Activated CD8-positive, alpha-beta memory T cell treated with anti-CD3 and anti-CD28 coated beads, Interleukin-2, amount 10 ng/mL, durations not matched to agents 7 days and 5 days (primary cell): ENCODE measurements around the gene WDFY3. TPM values are rescaled to one million over a fixed set of nuclear protein-coding genes. Genes with fewer than 3 reads are reported as not detected.
A peak's percentile ranks its signal among the peaks of the same experiment; 100 is the strongest.

Experiments used
- ATAC-seq: fragments of 150-1000 bp; cut with Tn5 transposase; one replicate; pipeline ENCODE4 v1.10.0; 2021; ENCODE audit warnings: moderate library complexity
- CTCF ChIA-PET: fragments of 350-600 bp; sonication (Branson Sonifier 250); formaldehyde crosslinking; loops from one replicate; lab custom pipeline; 2021; ENCODE audit warnings: antibody characterized with exemption; lab: Charles Lee
- DNase-seq: peaks from one replicate; pipeline ENCODE4 v3.0.0-alpha.2; 2020
- H3K27ac Mint-ChIP-seq: one replicate; pipeline ENCODE4 v1.8.0; 2021; ENCODE audit warnings: mild to moderate bottlenecking, mixed read lengths
- H3K27me3 Mint-ChIP-seq: one replicate; pipeline ENCODE4 v1.8.0; 2021; ENCODE audit warnings: mixed read lengths
- H3K36me3 Mint-ChIP-seq: one replicate; pipeline ENCODE4 v1.8.0; 2021; ENCODE audit warnings: mild to moderate bottlenecking, mixed read lengths
- H3K4me1 Mint-ChIP-seq: one replicate; pipeline ENCODE4 v1.8.0; 2021; ENCODE audit warnings: mixed read lengths
- H3K4me3 Mint-ChIP-seq: one replicate; pipeline ENCODE4 v1.8.0; 2021; ENCODE audit warnings: mild to moderate bottlenecking, moderate library complexity, mixed read lengths
- H3K9me3 Mint-ChIP-seq: one replicate; pipeline ENCODE4 v1.8.0; 2022; ENCODE audit warnings: low read depth, mixed read lengths
- total RNA-seq, 2 experiments: library from RNA; stranded (reverse); gene quantifications; one replicate each; pipeline ENCODE4 v1.2.3, GENCODE V29; 2021

The WDFY3 gene
- total RNA-seq, 2 experiments from 2014 or later, result 0.09 to 0.66 TPM

- CTCF ChIA-PET, result no interaction called here
- Mint-ChIP-seq H3K36me3 (no peaks in the 10 kb centered on the region), H3K4me3 (no peak overlapping the region), H3K4me1 (peaks cover 7% of the 10 kb centered on the region), H3K27me3 (no peaks in the 10 kb centered on the region), H3K27ac (peak overlapping the region; percentile 17), H3K9me3 (no peaks in the 10 kb centered on the region)
- no peak for ATAC-seq
- no peak for DNase-seq
Observed at GRCh38 chr4:84767168-84767567, 199.3 kb downstream of the WDFY3 start.

DNA sequence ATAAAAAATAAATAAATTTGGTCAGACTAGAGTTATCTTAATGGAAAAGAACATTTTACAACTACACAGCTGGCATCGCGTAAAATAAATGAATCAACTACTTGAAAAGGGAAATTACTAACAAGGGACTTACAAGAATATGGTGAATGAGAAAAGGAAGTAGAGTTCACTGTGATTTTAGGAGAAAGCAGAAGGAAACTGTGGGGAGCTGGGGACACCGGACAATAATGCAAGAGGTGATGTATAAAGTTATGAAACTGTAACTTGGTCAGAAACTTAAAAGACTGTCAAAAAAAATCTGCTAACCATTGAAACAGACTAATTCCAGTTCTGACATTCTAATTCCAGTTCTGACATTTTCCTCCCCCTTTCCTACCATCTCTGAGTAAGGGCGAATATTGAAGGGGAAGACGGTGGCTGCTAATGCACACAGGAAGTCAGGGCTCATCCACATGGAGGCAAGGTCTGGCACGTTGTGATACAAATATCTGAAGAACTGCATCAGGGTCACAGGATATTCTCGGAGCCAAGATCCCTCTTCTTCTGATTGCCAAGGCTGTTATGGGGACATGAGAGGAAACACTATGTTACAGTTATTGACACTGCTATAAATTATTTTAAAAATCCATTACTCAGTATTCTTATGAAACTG is 213.0 kb downstream of the WDFY3 start:
- Mint-ChIP-seq H3K4me1 (no peaks in the 10 kb centered on the region), H3K4me3 (no peak overlapping the region), H3K27ac (no peak overlapping the region), H3K27me3 (no peaks in the 10 kb centered on the region), H3K36me3 (no peaks in the 10 kb centered on the region), H3K9me3 (no peaks in the 10 kb centered on the region)
- no peak for ATAC-seq
- no peak for DNase-seq
- CTCF ChIA-PET, result no interaction called here

DNA sequence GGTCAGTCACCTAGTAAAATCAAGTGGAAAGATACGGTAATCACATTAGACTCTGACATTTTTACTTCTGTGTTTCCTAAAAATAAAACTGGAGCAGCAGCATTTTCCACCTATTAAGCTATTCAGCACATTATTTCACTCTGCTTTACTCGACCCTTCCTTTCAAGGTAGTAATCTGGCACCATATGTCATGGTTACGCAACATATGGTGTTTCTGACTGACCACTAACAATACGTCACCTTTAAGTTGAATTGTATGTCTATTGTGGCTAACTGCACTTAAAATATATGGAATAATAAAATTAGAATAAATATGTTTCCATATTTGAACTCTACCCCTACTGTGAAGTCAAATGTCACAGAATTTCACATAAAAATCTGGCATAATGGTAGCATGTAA is 214.8 kb downstream of the WDFY3 start:
- Mint-ChIP-seq H3K4me3 (no peak overlapping the region), H3K9me3 (no peaks in the 10 kb centered on the region), H3K27me3 (no peaks in the 10 kb centered on the region), H3K36me3 (no peaks in the 10 kb centered on the region), H3K27ac (no peak overlapping the region), H3K4me1 (no peaks in the 10 kb centered on the region)
- ATAC-seq (no peak), DNase-seq (no peak)
- CTCF ChIA-PET, result no interaction called here

DNA sequence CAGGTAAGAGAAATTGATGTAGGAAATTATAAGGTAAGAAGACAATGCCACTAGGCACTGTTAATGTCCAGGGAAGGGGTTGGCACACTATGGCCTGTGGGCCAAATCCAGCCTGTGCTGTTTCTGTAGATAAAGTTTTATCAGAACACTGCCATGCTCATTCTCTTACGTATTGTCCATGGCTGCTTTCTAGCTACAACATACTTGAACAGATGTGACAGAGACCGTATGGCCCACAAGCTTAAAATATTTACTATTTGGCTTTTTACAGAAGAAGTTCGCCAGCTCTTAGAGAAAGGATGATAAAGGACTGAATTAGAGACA is 215.6 kb downstream of the WDFY3 start:
- CTCF ChIA-PET, result interaction anchor here (2.2 to 2.6 kb wide), 2 partner anchors 14 to 220 kb away, joined by 13 to 16 read pairs; no protein-coding TSS in a partner anchor
- H3K9me3 Mint-ChIP-seq, result no peaks in the 10 kb centered on the region
- no peaks in the 10 kb centered on the region for H3K36me3 Mint-ChIP-seq
- H3K4me3 Mint-ChIP-seq, result no peak overlapping the region
- H3K27ac Mint-ChIP-seq, result no peak overlapping the region
- no peaks in the 10 kb centered on the region for H3K4me1 Mint-ChIP-seq
- ATAC-seq (no peak), DNase-seq (no peak)
- H3K27me3 Mint-ChIP-seq, result no peaks in the 10 kb centered on the region

DNA sequence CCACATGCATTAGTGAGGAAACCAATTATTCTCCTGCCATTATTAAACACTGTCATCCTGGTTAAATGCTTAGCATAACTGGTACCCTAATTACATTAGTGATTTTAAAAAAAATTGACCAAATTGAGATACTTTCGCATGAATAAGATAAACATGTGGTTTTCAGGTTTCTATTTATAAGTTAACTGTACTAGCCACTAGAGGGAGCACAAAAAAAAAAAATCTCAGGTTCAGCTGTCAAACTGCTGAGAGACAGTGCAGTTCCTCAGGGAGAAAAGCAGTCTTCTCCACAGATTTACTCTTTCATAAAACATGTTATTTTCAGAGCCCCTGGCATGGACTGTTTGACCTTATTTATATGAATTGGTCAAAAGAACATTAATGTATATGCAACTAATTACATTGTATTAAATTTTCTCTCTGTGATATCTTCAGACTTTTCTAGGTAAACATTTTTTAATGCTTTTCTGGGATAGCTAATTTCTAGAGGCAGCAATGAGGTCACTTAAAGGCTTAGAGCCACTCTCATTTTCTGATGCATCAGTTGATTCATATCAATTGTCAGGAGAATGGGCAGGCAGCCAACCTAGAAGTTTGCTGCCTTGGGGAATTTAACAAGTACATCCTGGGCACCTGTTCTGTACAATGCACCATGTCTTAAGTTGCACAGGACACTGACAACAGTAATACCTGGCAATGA is 216.1 kb downstream of the WDFY3 start:
- no peaks in the 10 kb centered on the region for H3K9me3 Mint-ChIP-seq
- H3K4me1 Mint-ChIP-seq, result no peaks in the 10 kb centered on the region
- H3K27ac Mint-ChIP-seq, result no peak overlapping the region
- no peaks in the 10 kb centered on the region for H3K36me3 Mint-ChIP-seq
- ATAC-seq (no peak), DNase-seq (no peak)
- H3K27me3 Mint-ChIP-seq, result no peaks in the 10 kb centered on the region
- CTCF ChIA-PET, result interaction anchor here (1.0 to 2.6 kb wide), 3 partner anchors 14 to 221 kb away, joined by 4 to 16 read pairs (median 13); no protein-coding TSS in a partner anchor
- no peak overlapping the region for H3K4me3 Mint-ChIP-seq

DNA sequence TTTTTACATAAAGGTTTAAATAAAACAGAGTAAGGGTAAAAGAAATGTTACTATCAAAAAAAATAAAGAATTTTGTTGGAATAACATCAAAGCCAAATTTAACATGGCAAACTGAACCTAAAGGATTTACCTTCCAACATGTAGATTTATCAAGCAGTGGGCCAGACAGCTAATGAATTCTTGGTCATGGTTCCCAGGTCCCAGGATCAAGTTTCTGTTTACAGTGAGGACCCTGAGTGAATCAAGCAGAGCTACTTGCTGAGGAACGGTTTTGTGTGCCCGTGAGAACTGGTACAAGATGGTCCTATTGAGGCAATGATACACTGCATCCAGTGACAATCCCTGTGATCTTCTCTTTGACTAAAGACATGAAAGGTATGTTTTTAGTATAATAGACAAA is 226.4 kb downstream of the WDFY3 start:
- no peak overlapping the region for H3K4me3 Mint-ChIP-seq
- H3K9me3 Mint-ChIP-seq, result no peaks in the 10 kb centered on the region
- H3K36me3 Mint-ChIP-seq, result no peaks in the 10 kb centered on the region
- no peak for DNase-seq
- peaks cover 9% of the 10 kb centered on the region for H3K27me3 Mint-ChIP-seq
- H3K4me1 Mint-ChIP-seq, result no peaks in the 10 kb centered on the region
- no peak overlapping the region for H3K27ac Mint-ChIP-seq
- CTCF ChIA-PET, result interaction anchor here (0.6 to 1.2 kb wide), 2 partner anchors 11 to 63 kb away, joined by 4 to 5 read pairs; no protein-coding TSS in a partner anchor
- no peak for ATAC-seq

- Mint-ChIP-seq H3K9me3 (no peaks in the 10 kb centered on the region), H3K4me3 (no peak overlapping the region), H3K27me3 (peaks cover 9% of the 10 kb centered on the region), H3K4me1 (no peaks in the 10 kb centered on the region), H3K36me3 (no peaks in the 10 kb centered on the region), H3K27ac (no peak overlapping the region)
- no peak for ATAC-seq
- DNase-seq, result no peak
- CTCF ChIA-PET, result interaction anchor here (1.2 to 4.9 kb wide), 2 partner anchors 12 to 26 kb away, joined by 3 to 16 read pairs; no protein-coding TSS in a partner anchor
Observed at GRCh38 chr4:84738622-84739021, 227.9 kb downstream of the WDFY3 start.

GRCh38 chr4:84737656-84738055 is 228.8 kb downstream of the WDFY3 start:
- Mint-ChIP-seq H3K9me3 (no peaks in the 10 kb centered on the region), H3K4me1 (no peaks in the 10 kb centered on the region), H3K4me3 (no peak overlapping the region), H3K36me3 (no peaks in the 10 kb centered on the region), H3K27me3 (peaks cover 6% of the 10 kb centered on the region), H3K27ac (no peak overlapping the region)
- DNase-seq, result no peak
- CTCF ChIA-PET, result interaction anchor here (1.2 to 4.9 kb wide), 2 partner anchors 13 to 27 kb away, joined by 3 to 16 read pairs; no protein-coding TSS in a partner anchor
- ATAC-seq, result no peak

- Mint-ChIP-seq H3K27me3 (peaks cover 3% of the 10 kb centered on the region), H3K4me3 (no peak overlapping the region), H3K4me1 (no peaks in the 10 kb centered on the region), H3K9me3 (no peaks in the 10 kb centered on the region), H3K36me3 (no peaks in the 10 kb centered on the region), H3K27ac (no peak overlapping the region)
- CTCF ChIA-PET, result no interaction called here
- DNase-seq (no peak), ATAC-seq (no peak)
Observed at GRCh38 chr4:84734037-84734436, 232.5 kb downstream of the WDFY3 start.

DNA sequence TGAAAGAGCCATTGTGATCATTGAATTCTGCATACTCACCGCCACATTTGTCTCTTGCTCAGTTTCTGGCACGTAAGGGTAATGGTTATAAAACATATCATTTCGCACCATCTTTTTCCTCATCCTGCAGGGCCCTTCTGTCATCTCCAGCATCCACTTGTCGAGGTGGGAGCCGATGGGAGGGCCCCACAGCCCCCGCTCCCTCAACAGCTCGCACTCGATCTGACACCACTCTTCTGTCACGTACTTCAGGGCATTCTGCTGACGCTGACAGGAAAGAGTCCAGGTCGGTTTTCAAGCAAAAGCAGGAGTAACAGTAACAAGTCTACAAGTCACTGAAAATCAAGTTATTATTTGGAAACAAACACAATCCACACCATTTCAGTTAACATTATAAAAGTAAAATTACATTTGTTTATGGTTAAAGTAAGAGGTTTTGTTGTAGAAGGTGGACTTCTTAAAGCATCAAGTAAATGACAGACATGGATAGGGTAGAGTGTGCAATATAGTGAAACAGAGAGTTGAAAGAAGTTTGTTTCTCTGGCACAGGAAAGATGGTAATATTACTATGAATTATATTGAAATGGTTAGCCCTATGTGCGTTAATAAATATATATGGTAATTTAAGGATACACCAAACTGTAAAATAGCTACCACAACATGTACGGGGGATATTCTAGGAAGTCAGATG is 233.0 kb downstream of the WDFY3 start:
- no peak overlapping the region for H3K4me3 Mint-ChIP-seq
- H3K27me3 Mint-ChIP-seq, result peaks cover 3% of the 10 kb centered on the region
- no peak overlapping the region for H3K27ac Mint-ChIP-seq
- ATAC-seq (no peak), DNase-seq (no peak)
- H3K36me3 Mint-ChIP-seq, result no peaks in the 10 kb centered on the region
- CTCF ChIA-PET, result no interaction called here
- no peaks in the 10 kb centered on the region for H3K9me3 Mint-ChIP-seq
- H3K4me1 Mint-ChIP-seq, result no peaks in the 10 kb centered on the region

- no peak for DNase-seq
- no peak overlapping the region for H3K27ac Mint-ChIP-seq
- peaks cover 4% of the 10 kb centered on the region for H3K4me1 Mint-ChIP-seq
- CTCF ChIA-PET, result no interaction called here
- no peaks in the 10 kb centered on the region for H3K36me3 Mint-ChIP-seq
- H3K4me3 Mint-ChIP-seq, result no peak overlapping the region
- no peaks in the 10 kb centered on the region for H3K9me3 Mint-ChIP-seq
- ATAC-seq, result no peak
- peaks cover 6% of the 10 kb centered on the region for H3K27me3 Mint-ChIP-seq
Observed at GRCh38 chr4:84730375-84730774, 236.1 kb downstream of the WDFY3 start.

- Mint-ChIP-seq H3K27me3 (peaks cover 8% of the 10 kb centered on the region), H3K4me1 (peaks cover 4% of the 10 kb centered on the region), H3K36me3 (no peaks in the 10 kb centered on the region), H3K27ac (no peak overlapping the region), H3K9me3 (no peaks in the 10 kb centered on the region), H3K4me3 (no peak overlapping the region)
- CTCF ChIA-PET, result no interaction called here
- ATAC-seq (no peak), DNase-seq (no peak)
Observed at GRCh38 chr4:84727491-84727890, 239.0 kb downstream of the WDFY3 start.

DNA sequence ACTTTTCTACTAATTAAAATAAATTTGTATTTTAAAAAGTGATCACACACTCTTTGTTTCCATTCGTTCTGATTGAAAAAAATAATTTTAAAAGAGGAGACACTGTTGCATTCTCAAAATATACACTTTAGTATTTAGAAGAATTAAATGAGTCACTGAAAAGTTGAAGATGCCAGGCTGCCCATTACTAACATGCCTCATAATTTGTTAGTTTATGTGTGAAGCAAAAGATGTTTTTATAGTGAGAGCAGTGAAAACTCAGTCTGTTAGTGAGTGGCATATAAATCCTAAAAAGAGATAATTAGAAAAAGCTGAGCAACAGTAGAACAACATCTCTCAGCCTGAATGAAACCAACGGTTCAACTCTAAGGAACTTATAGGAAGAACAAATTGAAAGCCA is 240.1 kb downstream of the WDFY3 start:
- Mint-ChIP-seq H3K27me3 (peaks cover 8% of the 10 kb centered on the region), H3K9me3 (no peaks in the 10 kb centered on the region), H3K36me3 (no peaks in the 10 kb centered on the region), H3K27ac (no peak overlapping the region), H3K4me1 (peaks cover 4% of the 10 kb centered on the region), H3K4me3 (no peak overlapping the region)
- CTCF ChIA-PET, result no interaction called here
- DNase-seq (no peak), ATAC-seq (no peak)
